HG03064 (cell line): ENCODE data around the gene KY.

ENCODE experiments used
- ATAC-seq: cut with Tn5 transposase; IDR thresholded peaks from one replicate; pipeline ENCODE4 v1.9.1; 2021; ENCODE audit warnings: low read depth; ENCODE audit not compliant: unreplicated experiment

Gene KY

DNA sequence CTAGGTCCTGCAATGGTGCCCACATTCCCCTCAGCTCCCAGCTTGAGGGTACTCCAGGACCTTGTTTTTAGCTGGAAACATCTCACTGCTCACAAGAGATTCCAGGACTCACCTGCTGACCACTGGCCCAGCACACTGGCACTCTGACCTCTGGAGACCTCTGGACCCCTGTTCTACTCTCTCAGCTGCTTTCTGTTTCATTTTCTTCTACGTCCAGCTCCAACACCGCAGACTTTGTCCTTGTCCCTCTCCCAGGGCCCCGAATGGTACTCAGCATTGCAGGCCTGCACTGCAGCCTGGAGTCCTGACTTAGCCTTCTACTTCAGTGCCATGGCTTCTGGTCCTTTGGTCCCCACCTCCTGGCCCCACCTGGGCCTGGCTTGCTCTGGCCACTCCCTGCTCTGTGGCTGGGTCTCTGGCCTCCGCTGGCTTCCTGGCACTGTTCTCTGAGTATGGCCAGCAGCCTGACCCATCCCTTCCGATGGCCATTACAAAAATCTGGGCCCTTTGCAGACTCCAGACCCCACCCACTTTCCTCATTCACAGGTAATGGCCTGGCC lies 27.9 kb downstream of the KY start:
- no peak for ATAC-seq

DNA sequence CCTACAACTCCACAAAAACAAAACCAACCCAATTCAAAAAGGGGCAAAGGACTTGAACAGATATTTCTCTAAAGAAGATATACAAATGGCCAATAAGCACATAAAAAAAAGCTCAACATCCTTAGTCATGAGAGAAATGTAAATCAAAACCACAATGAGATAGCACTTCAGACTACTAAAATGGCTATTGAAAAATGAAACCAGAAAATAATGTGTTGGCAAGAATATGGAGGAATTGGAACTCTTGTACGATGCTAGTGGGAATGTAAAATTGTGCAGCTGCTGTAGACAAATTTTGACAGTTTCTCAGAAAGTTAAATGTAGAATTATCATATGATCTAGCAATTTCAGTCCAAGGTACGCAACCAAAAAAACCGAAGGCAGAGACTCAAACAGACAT lies 29.0 kb downstream of the KY start:
- ATAC-seq = no peak

DNA sequence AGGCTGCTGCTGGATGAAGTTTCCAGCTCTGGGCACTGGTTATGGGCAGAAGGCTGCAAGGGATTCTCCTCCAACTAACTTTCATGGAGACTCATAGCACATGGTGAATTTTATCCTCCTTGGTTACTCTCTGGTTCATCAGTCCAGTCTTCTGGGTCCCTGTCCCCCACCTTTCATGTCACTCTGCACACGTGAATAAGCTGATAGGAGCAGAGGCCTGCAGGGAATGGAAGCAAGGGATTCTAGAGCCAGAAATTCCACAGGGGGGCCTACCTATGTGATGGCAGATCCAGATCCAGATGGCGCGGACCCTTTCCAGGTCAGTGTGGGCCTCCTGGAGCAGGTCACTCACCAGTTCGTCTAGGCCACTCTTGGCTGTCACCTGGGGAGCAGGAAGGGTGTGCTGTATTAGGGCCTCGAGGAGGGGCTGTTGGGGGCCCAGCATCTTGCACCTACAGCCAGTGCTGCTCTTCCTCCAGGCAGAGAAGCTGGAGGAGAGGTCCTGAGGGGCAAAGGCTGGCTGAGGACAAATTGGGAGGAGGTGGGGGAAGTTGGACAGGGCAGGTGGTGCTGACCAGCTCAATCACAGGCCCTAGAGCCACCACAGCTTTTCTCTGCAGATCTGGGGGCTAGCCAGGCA lies 30.2 kb downstream of the KY start:
- ATAC-seq = no peak

DNA sequence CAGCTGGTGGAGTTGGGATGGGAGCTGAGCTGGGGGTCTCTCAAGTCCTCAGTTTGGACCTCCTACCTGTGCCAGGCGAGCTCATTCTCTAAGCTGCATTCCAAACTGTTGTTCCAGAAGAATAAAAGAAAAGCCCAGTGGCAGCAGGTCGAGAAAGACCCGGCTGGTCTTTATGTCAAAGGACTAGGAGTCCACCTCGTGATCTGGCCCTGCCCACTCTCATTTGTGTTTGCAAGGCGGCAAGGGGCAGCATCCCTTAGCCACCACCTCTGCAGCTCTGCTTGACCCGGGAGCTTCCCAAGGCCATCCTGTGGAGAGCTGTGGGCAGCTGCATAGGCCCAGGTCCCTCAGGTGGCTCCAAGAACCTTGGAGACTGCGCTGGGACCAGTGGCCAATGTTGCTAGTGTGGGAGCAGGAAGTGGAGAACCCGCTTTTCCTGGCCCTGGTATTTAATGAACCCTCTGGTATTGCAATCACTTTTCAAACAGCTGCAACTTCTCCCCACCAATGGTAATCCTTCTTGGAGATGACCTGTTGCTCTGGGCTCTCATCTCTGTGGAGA lies 30.9 kb downstream of the KY start:
- no peak for ATAC-seq

DNA sequence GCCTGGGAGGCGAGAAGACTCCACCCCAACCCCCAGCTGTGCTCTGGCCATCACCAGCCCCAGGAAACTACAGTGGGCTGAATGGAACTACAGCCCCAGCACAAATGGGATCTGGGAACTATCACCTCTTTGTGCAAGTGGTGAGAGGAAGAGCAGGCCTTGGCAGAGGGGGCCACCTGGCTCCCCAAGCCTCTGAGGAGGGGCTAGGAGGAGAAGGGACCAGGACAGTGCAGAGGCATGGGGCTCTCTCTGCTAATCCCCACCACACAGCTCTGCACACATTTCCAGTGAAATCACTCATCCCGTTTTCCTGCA lies 31.6 kb downstream of the KY start:
- ATAC-seq = no peak

DNA sequence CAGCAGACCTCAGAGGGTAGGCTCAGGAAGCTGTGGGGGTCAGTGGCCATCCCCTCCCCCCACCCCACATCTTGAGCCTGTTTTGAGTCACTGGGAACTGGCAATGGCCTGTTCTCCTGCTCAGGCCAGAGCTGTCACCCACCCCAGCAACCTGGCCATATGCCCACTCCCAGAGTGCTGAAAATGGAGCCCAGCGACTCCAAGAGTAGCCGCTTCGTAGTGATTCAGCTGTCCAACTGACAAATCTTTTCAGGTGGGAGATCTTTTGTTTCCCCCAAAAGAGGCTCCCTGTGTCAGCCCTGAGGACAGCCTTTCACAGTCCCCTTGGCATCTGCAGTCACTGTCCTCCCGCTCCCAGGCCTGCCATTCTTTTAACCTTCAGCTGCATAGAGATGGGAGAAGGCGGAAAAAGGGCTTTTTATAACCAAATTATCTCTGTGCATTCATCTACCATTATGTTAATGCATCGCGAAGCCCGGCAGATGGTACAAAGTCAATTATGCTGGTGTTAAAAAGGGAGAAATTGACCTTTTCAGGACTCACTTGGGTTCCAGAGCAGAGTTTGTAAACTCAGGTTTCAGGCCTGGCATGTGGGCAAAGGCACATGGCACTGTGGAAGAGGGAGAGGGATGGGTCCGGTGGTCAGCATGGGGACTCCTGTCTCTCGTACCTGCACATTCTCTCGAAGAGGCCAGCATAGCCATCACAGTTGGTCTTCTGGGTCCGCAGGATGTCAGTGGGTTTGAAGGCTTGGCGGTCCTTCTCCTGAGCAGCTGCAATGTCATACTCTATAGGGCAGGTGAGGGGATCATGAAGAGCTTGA lies 32.1 kb downstream of the KY start:
- no peak for ATAC-seq

DNA sequence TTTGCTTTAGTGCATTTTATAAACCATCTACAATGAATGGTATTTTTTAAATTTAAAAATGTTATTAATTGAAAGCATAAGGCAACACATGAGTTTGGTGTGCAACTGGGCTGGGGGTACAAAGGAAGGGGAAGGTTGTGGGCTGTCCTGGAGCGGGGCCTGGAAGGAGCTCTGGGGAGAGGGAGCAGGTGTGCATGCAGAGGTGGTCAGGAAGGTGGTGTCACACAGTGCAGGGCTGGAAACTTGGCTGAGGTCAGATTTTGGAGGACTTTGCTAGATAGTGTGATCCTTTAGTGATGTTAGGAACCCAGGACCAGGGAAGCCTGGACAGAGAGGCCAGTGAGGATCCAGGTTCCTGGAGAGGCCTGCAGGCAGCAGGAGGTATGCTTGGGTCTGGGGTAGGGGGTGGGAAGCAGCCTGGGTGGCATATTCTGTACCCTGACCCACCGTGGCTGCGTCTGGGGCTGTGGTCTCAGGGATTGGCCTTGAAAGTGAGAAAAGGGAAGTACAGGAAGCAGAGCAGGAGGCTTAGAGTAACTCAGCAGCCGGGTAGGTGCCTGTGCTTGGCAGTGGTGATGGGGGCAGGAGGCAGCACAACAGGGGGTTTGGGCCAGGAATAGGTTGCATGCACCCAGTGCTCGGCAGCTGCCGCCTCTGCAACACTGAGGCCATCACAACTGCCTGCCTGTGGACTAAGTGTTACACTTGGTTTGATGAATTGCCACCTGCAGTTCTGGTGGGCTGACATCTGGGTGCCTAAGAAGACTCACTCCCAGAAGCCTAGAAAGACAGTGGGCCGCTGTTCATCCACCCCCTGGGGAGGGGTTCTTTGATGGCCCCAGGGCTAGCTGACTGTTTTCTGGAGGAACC lies 33.0 kb downstream of the KY start:
- ATAC-seq = no peak

DNA sequence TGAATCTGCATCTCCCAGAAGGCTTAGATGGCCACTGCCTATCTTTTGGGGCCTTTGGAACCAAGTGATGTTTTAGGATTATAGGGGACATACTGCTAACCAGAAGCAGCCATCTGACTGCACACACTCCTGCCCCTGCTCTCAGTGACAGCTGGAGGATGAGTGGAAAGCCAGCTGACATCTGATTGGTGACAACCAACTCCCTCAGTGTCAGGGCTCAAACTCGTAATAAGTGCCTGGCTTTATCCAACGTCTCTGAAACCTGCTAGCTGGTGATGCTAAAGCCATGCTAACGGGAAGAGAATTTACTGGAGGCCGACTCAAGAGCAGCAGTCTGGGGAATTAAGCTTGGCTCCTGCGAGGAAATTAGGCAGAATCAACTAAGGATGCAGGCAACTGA lies 35.1 kb downstream of the KY start:
- no peak for ATAC-seq

DNA sequence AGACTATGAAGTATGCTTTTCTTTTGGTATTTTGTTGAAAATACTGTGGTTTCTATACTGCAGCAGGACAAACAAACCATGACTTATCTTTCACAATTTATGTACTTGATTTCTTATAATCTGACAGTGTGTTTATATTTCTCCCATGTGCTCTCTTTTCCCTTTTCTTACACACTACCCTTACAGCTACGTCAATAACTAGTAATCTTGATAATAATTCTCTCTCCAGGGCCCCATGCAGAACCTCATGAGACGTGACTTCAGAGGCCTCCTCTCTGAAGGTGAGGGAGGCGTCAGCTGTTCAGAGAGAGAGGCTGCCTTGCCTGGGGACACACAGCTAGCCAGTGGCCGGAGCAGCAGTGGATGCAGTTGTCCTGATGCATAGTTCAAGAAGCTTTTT lies 35.9 kb downstream of the KY start:
- ATAC-seq = no peak

DNA sequence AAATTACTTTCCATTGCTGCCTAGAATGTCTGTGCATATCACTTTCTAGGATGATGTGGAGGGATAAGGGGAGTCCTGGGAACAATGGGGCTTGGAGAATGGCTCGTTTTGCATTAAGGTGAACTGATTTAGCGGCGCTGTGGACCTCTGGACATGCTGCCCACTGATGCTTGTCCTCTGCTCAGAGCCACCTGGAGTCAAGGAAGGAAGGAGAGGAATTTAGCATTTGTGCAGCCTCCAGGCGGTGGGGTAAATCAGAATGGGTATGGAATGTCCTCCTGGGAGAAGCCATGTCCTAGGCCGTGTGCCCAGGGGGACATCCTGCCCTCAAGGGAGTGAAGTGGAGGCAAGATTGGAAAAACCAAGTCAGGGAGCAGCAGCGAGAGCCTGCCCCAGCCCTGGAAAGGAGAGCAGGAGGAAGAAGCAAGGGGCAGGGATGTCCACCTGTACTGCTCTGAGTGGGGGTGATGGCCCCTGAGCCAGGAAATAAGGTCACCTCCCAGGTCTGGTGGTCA lies 37.8 kb downstream of the KY start:
- no peak for ATAC-seq

DNA sequence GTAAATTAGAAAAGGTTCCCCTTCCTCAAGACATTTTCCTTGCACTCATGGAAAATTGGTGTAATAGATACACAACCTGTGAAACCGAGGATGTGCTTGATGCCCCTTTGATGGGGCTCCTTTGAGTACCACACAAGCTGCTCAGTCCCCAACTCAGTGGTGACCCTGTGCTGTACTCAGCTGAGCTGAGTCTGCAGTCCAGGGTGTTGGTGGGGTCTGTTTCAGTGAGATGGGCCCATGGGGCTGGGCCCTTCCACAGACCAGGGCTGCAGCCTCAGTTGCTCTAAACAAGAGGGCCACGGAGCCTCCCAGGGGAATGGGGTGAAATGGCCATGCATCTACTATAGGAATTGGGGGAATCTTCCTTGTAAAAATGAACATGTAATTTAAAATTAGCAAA lies 39.3 kb downstream of the KY start:
- ATAC-seq = no peak

DNA sequence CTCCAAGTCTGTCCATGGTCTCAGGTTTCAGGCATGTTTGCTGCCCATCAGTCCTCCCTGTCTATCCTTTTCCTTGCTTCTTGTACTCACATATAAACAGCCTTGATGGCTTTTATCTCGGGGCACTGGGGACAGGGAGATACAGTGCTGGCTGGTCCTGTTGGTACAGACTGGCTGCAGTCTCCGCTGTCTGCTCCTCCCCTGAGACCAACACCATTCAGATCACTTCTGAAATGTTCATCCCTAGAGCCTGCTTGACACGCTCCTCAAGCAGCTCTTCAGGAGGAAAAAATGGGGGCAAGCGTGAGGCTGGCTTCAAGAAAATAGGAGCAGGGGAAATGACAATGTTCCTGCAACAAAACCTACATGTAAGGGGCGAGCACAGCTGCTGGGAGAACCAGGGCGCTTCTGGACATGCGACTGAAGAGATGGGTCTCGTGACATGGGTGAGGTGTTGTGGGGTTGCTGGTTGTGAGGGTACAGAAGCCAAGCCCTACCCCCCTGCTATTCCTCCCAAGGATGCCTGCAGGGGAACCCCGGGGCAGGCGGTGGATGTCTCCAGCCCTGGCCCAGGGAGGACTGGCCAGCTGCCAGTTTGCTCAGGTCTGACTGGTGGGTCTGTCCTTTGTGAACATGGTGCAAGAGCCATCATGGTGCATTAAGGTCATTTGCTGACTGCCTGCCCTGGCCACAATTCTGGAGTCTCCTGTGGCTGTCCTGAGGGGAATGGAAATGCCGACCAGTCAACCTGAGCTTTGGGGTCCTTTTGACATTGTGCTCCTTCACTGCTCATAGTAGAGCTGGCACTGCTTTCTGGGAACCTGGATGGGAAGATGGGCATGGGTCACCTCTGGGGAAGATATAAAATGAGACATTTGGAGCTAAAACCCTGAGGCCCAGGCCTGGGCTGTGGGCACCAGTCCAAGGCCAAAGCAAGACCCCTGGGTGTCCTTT lies 40.1 kb downstream of the KY start:
- no peak for ATAC-seq

DNA sequence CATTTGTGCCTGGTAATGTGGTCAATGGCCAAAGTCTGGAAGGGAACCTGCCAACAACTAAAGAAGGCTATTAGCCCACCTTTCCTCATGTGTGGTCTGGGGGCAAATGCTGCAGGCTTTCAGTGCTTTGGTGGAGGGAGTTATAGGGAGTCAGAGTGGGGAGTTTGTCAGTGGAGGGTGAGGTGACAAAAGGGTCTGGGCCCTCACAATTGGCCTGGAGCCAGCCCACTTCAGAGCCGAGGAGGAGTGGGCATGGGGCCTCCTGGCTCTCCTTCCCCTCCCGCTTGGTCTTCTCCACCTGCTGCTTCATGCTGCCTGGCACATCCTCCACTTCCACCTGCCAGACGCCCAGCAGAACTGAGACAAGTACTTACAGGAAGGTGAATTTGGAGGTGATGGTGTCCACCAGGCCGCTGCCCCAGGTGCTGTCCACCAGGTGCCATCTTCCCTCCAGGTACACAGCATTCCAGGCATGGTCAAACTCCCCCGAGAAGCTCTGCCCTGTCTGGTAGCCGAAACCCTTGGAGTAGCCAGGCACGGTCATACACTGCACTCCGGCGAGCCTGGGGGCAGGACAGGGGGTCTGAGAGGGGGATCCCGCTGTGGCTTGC lies 40.9 kb downstream of the KY start:
- ATAC-seq = no peak

DNA sequence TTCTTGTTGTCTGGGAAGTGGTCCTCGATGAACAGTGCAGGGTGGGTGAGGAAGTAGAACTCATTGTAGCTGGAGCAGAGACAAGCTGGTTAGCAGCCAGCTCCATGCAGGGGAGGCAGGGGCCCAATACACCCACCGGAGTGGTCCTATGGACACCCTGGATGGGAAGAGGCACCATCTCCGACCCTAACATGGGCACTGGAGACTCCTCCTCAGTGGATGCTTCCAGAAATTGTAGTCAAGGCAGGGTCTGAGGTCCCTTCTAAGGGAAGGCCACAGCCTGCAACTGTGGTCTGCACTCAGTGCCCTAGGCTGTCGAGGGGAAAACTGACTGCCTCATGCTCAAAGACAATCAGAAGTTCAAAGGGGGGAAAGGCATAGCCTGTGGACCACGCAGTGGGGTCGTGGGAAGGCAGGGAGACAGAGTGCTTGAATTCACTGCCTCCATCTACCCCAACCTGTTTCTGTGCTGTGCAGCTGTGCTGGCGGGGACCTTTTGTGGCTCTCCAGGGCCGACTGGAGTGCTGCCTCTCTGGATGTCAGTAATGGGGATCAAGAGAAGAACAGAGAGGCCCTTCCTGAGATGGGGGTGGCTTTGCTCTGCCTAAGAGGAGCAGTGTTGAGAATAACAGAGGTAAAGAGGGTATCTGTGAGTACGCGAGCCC lies 41.9 kb downstream of the KY start:
- no peak for ATAC-seq

DNA sequence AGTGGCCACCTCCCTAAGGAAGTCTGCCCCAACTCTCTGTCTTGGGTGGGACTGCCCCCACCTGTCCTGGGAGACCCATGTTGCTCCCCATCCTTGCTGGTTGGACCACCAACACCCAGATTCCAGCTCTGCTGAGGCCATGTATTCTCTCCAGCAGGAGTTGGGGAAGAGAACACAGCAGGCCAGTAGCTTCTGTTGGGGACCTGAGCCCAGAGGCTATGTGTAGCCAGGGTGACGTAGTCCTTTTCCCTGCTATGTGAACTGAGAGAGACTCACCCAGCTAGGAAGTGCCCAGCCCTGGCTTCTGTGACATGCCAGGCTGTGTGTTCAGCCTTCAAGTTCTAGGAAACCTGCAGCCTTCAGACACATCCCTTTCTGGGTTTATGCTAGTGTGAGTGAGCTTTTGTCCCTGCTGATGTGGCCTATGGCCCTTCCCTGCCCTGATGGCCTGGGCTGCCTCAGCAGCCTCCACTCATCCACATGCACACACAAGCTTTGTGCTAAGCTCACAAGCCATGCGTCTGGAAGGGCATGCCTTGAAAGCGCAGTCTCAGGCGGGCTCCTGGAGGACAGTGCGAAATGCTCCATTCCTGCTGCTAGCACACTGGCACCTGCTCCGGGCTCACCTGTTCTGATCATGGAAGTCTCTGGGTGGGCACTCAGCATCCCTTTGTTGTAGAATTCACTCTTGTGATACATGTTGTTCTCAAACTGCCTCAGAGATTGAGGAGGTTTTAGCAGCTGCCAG lies 42.6 kb downstream of the KY start:
- no peak for ATAC-seq

DNA sequence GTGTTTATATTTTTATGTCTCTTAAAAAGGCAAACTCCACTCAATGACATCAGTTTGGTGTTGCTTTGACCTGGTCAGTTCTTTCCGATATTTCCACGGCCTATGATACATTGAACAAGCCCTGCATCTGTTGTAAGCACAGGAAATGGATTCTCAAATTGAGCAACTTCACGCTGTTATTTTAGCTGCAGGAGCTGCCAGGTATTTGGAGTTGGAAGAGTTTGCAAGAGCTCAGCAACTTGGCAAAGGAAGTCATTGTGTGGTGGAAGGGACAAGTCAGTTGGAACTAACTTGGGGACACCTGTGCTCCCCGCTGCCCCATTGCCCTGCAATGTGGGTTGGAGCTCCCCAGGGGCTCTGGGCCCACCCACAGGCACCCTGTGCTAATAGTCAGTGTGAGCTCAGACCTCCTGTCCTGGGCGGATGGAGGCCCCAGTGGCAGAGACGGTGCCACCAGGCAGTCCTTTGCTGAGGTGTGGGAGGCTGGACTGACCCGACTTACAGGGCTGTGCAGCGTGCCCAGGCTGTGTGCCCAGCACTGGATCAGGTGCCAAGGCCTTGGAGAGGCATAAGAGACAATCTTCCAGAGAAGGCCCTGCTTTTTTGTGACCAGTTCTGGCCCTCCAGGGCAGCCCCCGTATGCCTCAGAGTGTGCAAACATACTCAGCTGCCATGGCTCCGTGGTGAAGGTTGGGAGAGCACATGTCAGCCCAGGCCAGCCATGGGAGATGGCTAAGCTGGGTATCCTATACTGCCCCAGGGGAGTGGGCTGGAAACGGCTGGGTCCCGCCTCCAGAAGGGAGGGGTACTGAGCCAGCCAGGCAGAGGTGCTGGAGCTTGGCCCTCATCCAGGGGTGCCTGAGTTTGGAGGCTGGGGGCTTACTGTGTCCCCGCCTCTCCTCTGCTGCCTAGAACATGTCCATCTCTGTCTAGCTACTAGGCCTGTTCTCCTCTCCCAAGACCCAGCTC lies 43.5 kb downstream of the KY start:
- no peak for ATAC-seq
